Immature natural killer cell (primary cell): ENCODE measurements around the gene FBH1. TPM values are rescaled to one million over a fixed set of nuclear protein-coding genes. Genes with fewer than 3 reads are reported as not detected.

Experiments used
- DNase-seq, 3 donors: peaks; one replicate each; pipeline ENCODE4 v3.0.0; 2022; ENCODE audit warnings: mixed read lengths in 1 of 3
- H3K27ac Mint-ChIP-seq, 6 donors: one replicate each; pipeline ENCODE4 v1.8.0; 2020; ENCODE audit warnings: mixed read lengths in 6 of 6, mild to moderate bottlenecking in 5 of 6, inconsistent platforms in 4 of 6, moderate library complexity in 3 of 6
- H3K27me3 Mint-ChIP-seq, 3 donors: one replicate each; pipeline ENCODE4 v1.8.0; 2020 to 2021; ENCODE audit warnings: low read depth in 3 of 3, mild to moderate bottlenecking in 3 of 3, mixed read lengths in 3 of 3, moderate library complexity in 3 of 3, inconsistent platforms in 1 of 3
- H3K36me3 Mint-ChIP-seq, 3 donors: one replicate each; pipeline ENCODE4 v1.8.0; 2020; ENCODE audit warnings: mixed read lengths in 3 of 3, inconsistent platforms in 2 of 3, mild to moderate bottlenecking in 2 of 3
- H3K4me1 Mint-ChIP-seq, 2 donors: one replicate each; pipeline ENCODE4 v1.8.0; 2020; ENCODE audit warnings: inconsistent platforms in 2 of 2, mild to moderate bottlenecking in 2 of 2, mixed read lengths in 2 of 2, moderate library complexity in 1 of 2
- H3K4me3 Mint-ChIP-seq, 5 donors: one replicate each; pipeline ENCODE4 v1.8.0; 2020; ENCODE audit warnings: mild to moderate bottlenecking in 5 of 5, mixed read lengths in 5 of 5, inconsistent platforms in 3 of 5, moderate library complexity in 3 of 5
- H3K9me3 Mint-ChIP-seq, 6 donors: one replicate each; pipeline ENCODE4 v1.8.0; 2020; ENCODE audit warnings: mild to moderate bottlenecking in 6 of 6, mixed read lengths in 6 of 6, inconsistent platforms in 4 of 6, moderate library complexity in 3 of 6
- polyA plus RNA-seq, 3 donors: library from polyadenylated mRNA; unstranded; fragments of 300-500 nt; fragmentation: Illumina TruSeq; gene quantifications; one replicate each; pipeline ENCODE4 v1.2.3, GENCODE V29; 2021

FBH1 gene
- polyA plus RNA-seq, 3 donors from 2014 or later, result 32.6 to 60.6 (median 46.8) TPM

DNA sequence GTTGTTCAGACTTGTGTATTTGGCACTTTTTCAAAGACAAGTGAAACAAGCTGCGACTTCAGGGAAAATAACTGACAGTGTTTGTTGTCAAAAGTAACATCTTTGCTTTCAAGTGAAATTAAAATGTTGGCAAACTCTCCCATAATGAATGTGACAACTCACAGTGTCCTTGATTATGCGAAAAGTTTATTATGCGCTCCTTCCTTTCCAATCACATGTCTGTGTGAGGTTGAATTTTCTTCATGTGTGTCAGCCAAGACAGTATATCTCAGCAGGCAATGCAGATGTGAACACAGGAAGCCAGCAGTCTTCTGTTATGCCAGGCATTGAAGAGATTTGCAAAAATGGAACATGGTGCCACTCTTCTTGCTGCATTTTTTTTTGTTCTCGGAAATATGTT, 28.7 kb downstream of the FBH1 start:
- H3K4me3 Mint-ChIP-seq, result no peak overlapping the region
- no peak overlapping the region for H3K27ac Mint-ChIP-seq
- H3K4me1 Mint-ChIP-seq, result no peaks in the 10 kb centered on the region
- DNase-seq, result no peak
- H3K27me3 Mint-ChIP-seq, result peaks cover 0 to 2% (median under 1%) of the 10 kb centered on the region in 3 donors
- H3K36me3 Mint-ChIP-seq, result peaks cover 17 to 78% (median 40%) of the 10 kb centered on the region in 3 donors
- no peaks in the 10 kb centered on the region for H3K9me3 Mint-ChIP-seq

GRCh38 chr10:5919568-5919967, 29.5 kb downstream of the FBH1 start:
- H3K27me3 Mint-ChIP-seq, result peaks cover 0 to 2% (median 0%) of the 10 kb centered on the region in 3 donors
- no peak for DNase-seq
- no peak overlapping the region for H3K4me3 Mint-ChIP-seq
- H3K9me3 Mint-ChIP-seq, result no peaks in the 10 kb centered on the region
- no peak overlapping the region for H3K27ac Mint-ChIP-seq
- peaks cover 18 to 76% (median 40%) of the 10 kb centered on the region in 3 donors for H3K36me3 Mint-ChIP-seq
- H3K4me1 Mint-ChIP-seq, result no peaks in the 10 kb centered on the region

DNA sequence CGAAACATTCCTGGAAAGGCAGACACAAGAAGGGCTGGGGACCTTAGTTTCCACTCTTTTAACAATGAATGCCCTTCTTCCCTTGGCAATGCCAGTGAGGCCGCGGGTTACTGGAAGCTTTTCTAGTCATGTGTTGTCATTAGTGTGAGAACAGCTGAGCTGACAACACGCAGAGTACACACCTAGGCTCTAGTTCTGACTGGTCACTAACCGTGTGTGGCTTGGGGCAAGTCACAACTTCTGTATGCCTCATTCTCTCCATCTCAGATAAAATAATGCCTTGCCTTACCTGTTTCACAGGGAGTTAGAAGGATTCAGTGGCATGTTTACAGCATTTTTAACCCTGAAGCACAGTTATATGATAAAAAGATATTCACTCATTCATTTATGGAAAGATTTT, 31.7 kb downstream of the FBH1 start:
- H3K4me3 Mint-ChIP-seq, result no peak overlapping the region
- peaks cover 22 to 78% (median 37%) of the 10 kb centered on the region in 3 donors for H3K36me3 Mint-ChIP-seq
- no peak for DNase-seq
- H3K27me3 Mint-ChIP-seq, result peaks cover 0 to 2% (median 0%) of the 10 kb centered on the region in 3 donors
- H3K4me1 Mint-ChIP-seq, result no peaks in the 10 kb centered on the region
- H3K27ac Mint-ChIP-seq, result no peak overlapping the region
- H3K9me3 Mint-ChIP-seq, result no peaks in the 10 kb centered on the region

DNA sequence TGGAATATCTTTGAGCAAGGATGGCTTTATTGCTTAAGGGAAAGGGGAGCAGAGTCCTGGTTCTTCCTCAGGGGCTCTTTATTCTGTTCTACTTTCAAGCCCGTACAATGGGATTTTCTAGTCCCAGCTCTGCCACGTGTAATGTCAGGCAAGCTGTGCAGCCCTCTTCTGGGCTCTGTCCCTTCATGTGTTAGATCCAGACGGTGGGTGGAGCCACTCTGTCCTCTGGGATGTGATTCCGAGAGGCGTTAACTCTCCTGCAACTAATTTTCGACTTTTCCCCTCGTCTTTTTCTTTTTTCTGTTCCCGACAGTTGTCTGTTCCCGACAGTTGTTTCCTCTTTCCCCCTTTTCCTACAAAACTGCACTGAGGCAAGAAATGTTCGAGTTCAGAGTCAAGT, 34.8 kb downstream of the FBH1 start:
- no peaks in the 10 kb centered on the region for H3K9me3 Mint-ChIP-seq
- H3K27ac Mint-ChIP-seq, result no peak overlapping the region
- no peaks in the 10 kb centered on the region for H3K27me3 Mint-ChIP-seq
- no peak for DNase-seq
- H3K4me3 Mint-ChIP-seq, result no peak overlapping the region
- H3K36me3 Mint-ChIP-seq, result peaks cover 36 to 82% (median 46%) of the 10 kb centered on the region in 3 donors
- H3K4me1 Mint-ChIP-seq, result no peaks in the 10 kb centered on the region

DNA sequence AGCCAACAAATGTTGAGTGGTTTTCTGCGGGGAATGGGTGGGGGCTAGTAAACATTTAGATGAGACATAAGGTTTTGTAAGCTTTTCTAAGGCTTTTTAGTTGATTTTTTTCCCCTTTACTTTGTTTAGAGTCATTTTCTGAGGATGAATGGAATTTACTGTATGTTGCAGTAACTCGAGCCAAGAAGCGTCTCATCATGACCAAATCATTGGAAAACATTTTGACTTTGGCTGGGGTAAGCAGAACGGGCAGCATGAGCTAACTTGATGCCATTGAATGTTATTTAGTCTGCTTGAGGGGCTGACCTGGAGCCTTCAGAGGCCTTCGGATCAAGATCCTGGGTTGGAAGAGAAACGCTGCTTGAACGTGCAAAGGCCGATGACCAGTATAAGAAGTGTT, 37.3 kb downstream of the FBH1 start:
- Mint-ChIP-seq H3K36me3 (peaks cover 41 to 71% (median 42%) of the 10 kb centered on the region in 3 donors), H3K9me3 (no peaks in the 10 kb centered on the region), H3K27ac (peak overlapping the region in 1 of 6 donors; percentile 28), H3K4me1 (no peaks in the 10 kb centered on the region), H3K27me3 (no peaks in the 10 kb centered on the region), H3K4me3 (no peak overlapping the region)
- no peak for DNase-seq

DNA sequence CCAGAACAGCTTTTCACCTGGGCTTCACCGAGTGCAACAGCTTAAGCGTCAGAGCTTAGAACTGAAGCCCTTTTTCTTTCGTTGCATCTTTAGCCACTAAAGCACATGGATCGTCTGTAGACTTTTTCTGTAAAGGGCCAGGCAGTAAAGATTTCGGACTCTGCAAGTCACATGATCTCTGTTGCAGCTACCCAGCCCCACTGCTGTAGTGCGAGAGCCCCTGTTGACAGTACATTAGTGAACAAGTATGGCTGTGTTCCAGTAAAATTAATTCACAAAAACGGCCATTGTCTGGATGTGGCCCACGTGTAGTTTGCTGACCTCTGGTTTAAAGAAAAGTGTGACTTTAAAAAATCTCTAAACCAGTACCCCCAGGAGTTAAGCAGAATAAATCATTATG, 39.4 kb downstream of the FBH1 start:
- Mint-ChIP-seq H3K36me3 (peaks cover 34 to 58% (median 36%) of the 10 kb centered on the region in 3 donors), H3K4me1 (no peaks in the 10 kb centered on the region), H3K27ac (no peak overlapping the region), H3K27me3 (no peaks in the 10 kb centered on the region), H3K4me3 (no peak overlapping the region), H3K9me3 (no peaks in the 10 kb centered on the region)
- no peak for DNase-seq

- Mint-ChIP-seq H3K36me3 (peaks cover 30 to 57% (median 32%) of the 10 kb centered on the region in 3 donors), H3K4me1 (no peaks in the 10 kb centered on the region), H3K27ac (peak overlapping the region in 1 of 6 donors; percentile 35), H3K9me3 (no peaks in the 10 kb centered on the region), H3K4me3 (no peak overlapping the region), H3K27me3 (no peaks in the 10 kb centered on the region)
- no peak for DNase-seq
Measured at GRCh38 chr10:5930272-5930671, 40.2 kb downstream of the FBH1 start.

DNA sequence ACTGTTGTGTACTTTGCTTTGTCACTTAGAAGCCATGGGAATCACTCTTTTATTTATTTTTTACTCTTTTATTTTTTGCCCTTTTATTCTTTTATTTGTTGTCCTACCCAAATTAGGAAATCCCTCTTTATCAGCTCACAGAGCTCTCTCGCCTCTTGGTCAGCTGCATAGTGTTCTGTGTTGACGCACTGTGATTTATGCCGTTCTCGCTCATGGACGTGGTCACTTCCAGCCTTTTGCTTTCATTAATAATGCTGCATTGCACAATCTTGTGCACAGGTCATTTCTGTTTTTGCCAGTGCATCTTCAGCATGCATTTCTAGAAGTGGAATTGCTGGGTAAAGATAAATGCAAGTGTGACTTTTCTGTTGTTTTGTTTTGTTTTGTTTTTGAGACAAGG, 42.3 kb downstream of the FBH1 start:
- Mint-ChIP-seq H3K27me3 (no peaks in the 10 kb centered on the region), H3K9me3 (peaks cover 0 to 2% (median 0%) of the 10 kb centered on the region in 6 donors), H3K4me3 (no peak overlapping the region), H3K36me3 (peaks cover 29 to 49% (median 31%) of the 10 kb centered on the region in 3 donors), H3K27ac (no peak overlapping the region), H3K4me1 (no peaks in the 10 kb centered on the region)
- no peak for DNase-seq

GRCh38 chr10:5933909-5934546, 44.0 kb downstream of the FBH1 start:
- no peak overlapping the region for H3K27ac Mint-ChIP-seq
- H3K36me3 Mint-ChIP-seq, result peaks cover 31 to 49% (median 33%) of the 10 kb centered on the region in 3 donors
- H3K9me3 Mint-ChIP-seq, result peaks cover 0 to 2% (median 0%) of the 10 kb centered on the region in 6 donors
- H3K4me3 Mint-ChIP-seq, result no peak overlapping the region
- H3K4me1 Mint-ChIP-seq, result no peaks in the 10 kb centered on the region
- H3K27me3 Mint-ChIP-seq, result no peaks in the 10 kb centered on the region
- DNase-seq, result no peak

DNA sequence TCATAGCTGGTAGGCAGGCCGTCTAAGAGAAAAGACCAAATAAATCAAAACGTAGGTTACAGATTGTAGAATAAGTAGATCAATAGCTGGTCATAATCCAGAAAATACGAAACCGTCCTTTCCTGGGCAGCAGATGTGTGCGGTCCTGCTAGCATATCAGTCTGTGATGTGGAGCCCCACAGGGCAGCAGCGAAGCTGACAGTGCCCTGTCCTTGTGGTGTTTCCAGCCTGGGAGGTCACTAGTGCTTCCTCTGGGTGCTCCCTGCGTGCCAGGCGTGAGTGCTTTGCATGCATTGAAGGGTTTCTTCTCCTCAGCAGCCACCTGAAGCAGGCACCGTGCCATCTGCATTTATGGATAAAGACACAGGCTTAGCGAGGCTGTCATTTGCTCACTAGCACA, 45.6 kb downstream of the FBH1 start:
- DNase-seq, result no peak
- peaks cover 24 to 36% (median 27%) of the 10 kb centered on the region in 3 donors for H3K36me3 Mint-ChIP-seq
- no peaks in the 10 kb centered on the region for H3K4me1 Mint-ChIP-seq
- no peak overlapping the region for H3K4me3 Mint-ChIP-seq
- no peak overlapping the region for H3K27ac Mint-ChIP-seq
- H3K27me3 Mint-ChIP-seq, result no peaks in the 10 kb centered on the region
- peaks cover 0 to 2% (median 0%) of the 10 kb centered on the region in 6 donors for H3K9me3 Mint-ChIP-seq

DNA sequence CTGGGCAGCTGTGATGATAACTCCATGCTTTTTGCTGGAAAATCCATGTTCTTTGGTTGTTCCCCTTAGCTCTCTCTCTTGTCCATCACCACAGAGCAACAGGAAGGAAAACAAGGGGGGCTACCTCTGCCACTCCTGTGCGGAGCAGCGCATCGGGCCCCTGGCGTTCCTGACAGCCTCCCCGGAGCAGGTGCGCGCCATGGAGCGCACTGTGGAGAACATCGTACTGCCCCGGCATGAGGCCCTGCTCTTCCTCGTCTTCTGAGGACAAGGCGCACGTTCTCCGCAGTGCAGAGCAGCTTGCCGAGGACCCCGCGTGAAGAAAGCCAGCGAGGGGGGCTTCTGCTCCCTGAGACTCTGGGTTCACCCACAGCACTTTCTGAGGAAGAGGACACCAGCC, 47.0 kb downstream of the FBH1 start:
- no peak overlapping the region for H3K27ac Mint-ChIP-seq
- no peaks in the 10 kb centered on the region for H3K4me1 Mint-ChIP-seq
- H3K9me3 Mint-ChIP-seq, result peaks cover 0 to 2% (median 0%) of the 10 kb centered on the region in 6 donors
- H3K27me3 Mint-ChIP-seq, result no peaks in the 10 kb centered on the region
- H3K4me3 Mint-ChIP-seq, result no peak overlapping the region
- H3K36me3 Mint-ChIP-seq, result peaks cover 12 to 30% (median 21%) of the 10 kb centered on the region in 3 donors
- DNase-seq, result no peak

DNA sequence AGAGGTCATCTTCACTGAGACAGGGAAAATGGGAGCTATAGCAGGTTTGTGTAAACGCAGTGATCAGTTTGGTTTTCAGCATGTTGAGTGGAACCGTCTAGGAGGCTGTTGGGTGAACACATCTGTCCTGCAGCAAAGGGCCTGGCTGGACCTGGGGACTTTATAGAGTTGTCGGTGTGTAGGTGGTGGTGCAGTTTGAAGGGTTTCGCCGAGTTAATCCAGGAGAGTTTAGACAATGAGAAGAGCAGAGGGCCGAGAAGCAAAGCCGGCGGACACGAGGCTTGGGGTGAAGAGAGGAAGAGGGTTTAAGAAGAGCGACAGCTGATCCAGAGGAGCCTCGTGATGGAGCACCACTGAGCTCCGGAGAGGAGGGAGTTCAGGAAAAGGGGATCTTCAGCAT, 48.2 kb downstream of the FBH1 start:
- Mint-ChIP-seq H3K9me3 (peaks cover 0 to 2% (median 0%) of the 10 kb centered on the region in 6 donors), H3K36me3 (peaks cover 12 to 30% (median 16%) of the 10 kb centered on the region in 3 donors), H3K27me3 (no peaks in the 10 kb centered on the region), H3K4me3 (no peak overlapping the region), H3K27ac (peak overlapping the region in 2 of 6 donors; percentile 0 to 36), H3K4me1 (no peaks in the 10 kb centered on the region)
- no peak for DNase-seq

DNA sequence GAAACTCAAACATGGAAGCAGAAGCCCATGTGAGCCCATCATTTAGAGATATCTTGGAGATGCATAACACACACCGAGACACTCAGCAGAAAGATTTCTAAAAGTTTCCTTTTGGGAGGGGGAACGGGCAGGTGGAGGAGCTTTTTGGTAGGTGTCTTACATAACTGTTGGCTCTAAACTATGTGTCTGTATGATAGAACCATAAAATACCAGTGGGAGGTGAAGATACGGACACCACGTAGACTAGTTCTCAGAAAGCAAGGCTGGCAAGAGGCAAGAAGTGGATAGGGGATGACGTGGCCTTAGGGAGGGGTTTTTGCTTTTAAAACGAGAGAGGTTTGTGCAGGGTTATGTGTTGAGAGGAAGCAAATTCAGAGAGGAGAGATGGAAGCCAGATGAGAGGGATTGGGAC, 50.8 kb downstream of the FBH1 start:
- peaks cover 0 to 2% (median 0%) of the 10 kb centered on the region in 6 donors for H3K9me3 Mint-ChIP-seq
- DNase-seq, result no peak
- H3K4me1 Mint-ChIP-seq, result peaks cover 9 to 10% of the 10 kb centered on the region in 2 donors
- H3K36me3 Mint-ChIP-seq, result peaks cover 12 to 18% (median 16%) of the 10 kb centered on the region in 3 donors
- no peak overlapping the region for H3K27ac Mint-ChIP-seq
- peaks cover 0 to 5% (median 1%) of the 10 kb centered on the region in 3 donors for H3K27me3 Mint-ChIP-seq
- no peak overlapping the region for H3K4me3 Mint-ChIP-seq

- DNase-seq, result no peak
- H3K36me3 Mint-ChIP-seq, result peaks cover 9 to 15% (median 13%) of the 10 kb centered on the region in 3 donors
- no peaks in the 10 kb centered on the region for H3K9me3 Mint-ChIP-seq
- peaks cover 0 to 5% (median 3%) of the 10 kb centered on the region in 3 donors for H3K27me3 Mint-ChIP-seq
- H3K27ac Mint-ChIP-seq, result no peak overlapping the region
- H3K4me1 Mint-ChIP-seq, result peaks cover 14 to 15% of the 10 kb centered on the region in 2 donors
- H3K4me3 Mint-ChIP-seq, result no peak overlapping the region
Measured at GRCh38 chr10:5941579-5941978, 51.5 kb downstream of the FBH1 start.

GRCh38 chr10:5942001-5942400, 52.0 kb downstream of the FBH1 start:
- Mint-ChIP-seq H3K9me3 (no peaks in the 10 kb centered on the region), H3K27me3 (peaks cover 0 to 5% (median 3%) of the 10 kb centered on the region in 3 donors), H3K4me1 (peaks cover 14 to 15% of the 10 kb centered on the region in 2 donors), H3K27ac (no peak overlapping the region), H3K4me3 (no peak overlapping the region), H3K36me3 (peaks cover 7 to 12% (median 12%) of the 10 kb centered on the region in 3 donors)
- no peak for DNase-seq
